Breast epithelium (tissue), 4 donors: ENCODE measurements around the gene GREM1. TPM values are rescaled to one million over a fixed set of nuclear protein-coding genes. Genes with fewer than 3 reads are reported as not detected.

Experiments used
- DNase-seq, 2 donors: peaks; one replicate each; pipeline ENCODE4 v3.0.0-alpha.2; 2019; ENCODE audit warnings: low spot score in 2 of 2
- H3K27ac ChIP-seq, 2 donors: fragments of 200-600 bp; sonication (generic) in 1 of 2; one replicate each; pipeline ENCODE4 v1.5.1; 2016 to 2019; ENCODE audit warnings: mild to moderate bottlenecking in 1 of 2
- H3K27me3 ChIP-seq, 2 donors: fragments of 200-600 bp; sonication (generic) in 1 of 2; one replicate each; pipeline versions ENCODE4 v1.5.1 to v1.6.0; 2017 to 2019; ENCODE audit warnings: control low read depth in 1 of 2, mild to moderate bottlenecking in 1 of 2
- H3K36me3 ChIP-seq: fragments of 200-600 bp; one replicate; pipeline ENCODE4 v1.5.1; 2019
- H3K4me1 ChIP-seq, 2 donors: fragments of 200-600 bp; sonication (generic); one replicate each; pipeline ENCODE4 v1.5.1; 2016 to 2019; ENCODE audit warnings: control low read depth in 1 of 2
- H3K4me3 ChIP-seq, 3 donors: fragments of 200-600 bp; sonication (generic); 1 replicate in 2 of 3; 2 replicates in 1 of 3; pipeline ENCODE4 v1.5.1; 2016 to 2019; ENCODE audit warnings: mild to moderate bottlenecking in 3 of 3, moderate library complexity in 2 of 3
- H3K9me3 ChIP-seq, 2 donors: fragments of 200-600 bp; sonication (generic) in 1 of 2; one replicate each; pipeline ENCODE4 v1.5.1; 2016 to 2019; ENCODE audit warnings: control low read depth in 1 of 2
- POLR2A ChIP-seq: fragments of 450-650 bp; IDR thresholded peaks from one replicate; pipeline ENCODE4 v1.6.1; 2016; ENCODE audit warnings: antibody characterized with exemption, mild to moderate bottlenecking, moderate library complexity
- POLR2AphosphoS5 ChIP-seq, 3 donors: sonication (generic); formaldehyde crosslinking; IDR thresholded peaks; one replicate each; pipeline ENCODE4 v1.6.1; 2017; ENCODE audit warnings: antibody characterized with exemption in 3 of 3
- intact Hi-C: fragments of 100-400 bp; cut with DNase I; formaldehyde crosslinking; loops from one replicate; pipeline ENCODE4 v1.15.1; 2023; ENCODE audit warnings: low total_unique reads
- total RNA-seq, 3 donors: library from RNA; depleted of rRNA; stranded (reverse); fragments of >200 nt; gene quantifications; one replicate each; pipeline ENCODE4 v1.1.0, GENCODE V29; 2016
- TF ChIP-seq, protein P1 (sequence below), 3 donors: fragments of 450-650 bp; IDR thresholded peaks; one replicate each; pipeline ENCODE4 v1.5.1; 2016 to 2017; ENCODE audit warnings: antibody characterized with exemption in 3 of 3, mild to moderate bottlenecking in 3 of 3, moderate library complexity in 3 of 3

Gene GREM1
- total RNA-seq, 3 donors from 2014 or later, result 1.4 to 21.3 (median 2.5) TPM

DNA sequence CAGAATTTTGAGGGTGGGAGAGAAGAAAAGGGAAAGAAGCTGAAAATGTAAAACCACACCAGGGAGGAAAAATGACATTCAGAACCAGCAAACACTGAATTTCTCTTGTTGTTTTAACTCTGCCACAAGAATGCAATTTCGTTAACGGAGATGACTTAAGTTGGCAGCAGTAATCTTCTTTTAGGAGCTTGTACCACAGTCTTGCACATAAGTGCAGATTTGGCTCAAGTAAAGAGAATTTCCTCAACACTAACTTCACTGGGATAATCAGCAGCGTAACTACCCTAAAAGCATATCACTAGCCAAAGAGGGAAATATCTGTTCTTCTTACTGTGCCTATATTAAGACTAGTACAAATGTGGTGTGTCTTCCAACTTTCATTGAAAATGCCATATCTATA is 15.5 kb downstream of the GREM1 start:
- TF ChIP-seq, protein P1, sequence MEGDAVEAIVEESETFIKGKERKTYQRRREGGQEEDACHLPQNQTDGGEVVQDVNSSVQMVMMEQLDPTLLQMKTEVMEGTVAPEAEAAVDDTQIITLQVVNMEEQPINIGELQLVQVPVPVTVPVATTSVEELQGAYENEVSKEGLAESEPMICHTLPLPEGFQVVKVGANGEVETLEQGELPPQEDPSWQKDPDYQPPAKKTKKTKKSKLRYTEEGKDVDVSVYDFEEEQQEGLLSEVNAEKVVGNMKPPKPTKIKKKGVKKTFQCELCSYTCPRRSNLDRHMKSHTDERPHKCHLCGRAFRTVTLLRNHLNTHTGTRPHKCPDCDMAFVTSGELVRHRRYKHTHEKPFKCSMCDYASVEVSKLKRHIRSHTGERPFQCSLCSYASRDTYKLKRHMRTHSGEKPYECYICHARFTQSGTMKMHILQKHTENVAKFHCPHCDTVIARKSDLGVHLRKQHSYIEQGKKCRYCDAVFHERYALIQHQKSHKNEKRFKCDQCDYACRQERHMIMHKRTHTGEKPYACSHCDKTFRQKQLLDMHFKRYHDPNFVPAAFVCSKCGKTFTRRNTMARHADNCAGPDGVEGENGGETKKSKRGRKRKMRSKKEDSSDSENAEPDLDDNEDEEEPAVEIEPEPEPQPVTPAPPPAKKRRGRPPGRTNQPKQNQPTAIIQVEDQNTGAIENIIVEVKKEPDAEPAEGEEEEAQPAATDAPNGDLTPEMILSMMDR (IDR thresholded peaks at IDR 0.05), result no peak
- TF ChIP-seq POLR2A (no peak), POLR2AphosphoS5 (IDR thresholded peaks at IDR 0.05) (no peak)
- Histone ChIP-seq H3K36me3 (no peaks in the 10 kb centered on the region), H3K4me3 (no peak overlapping the region), H3K27ac (no peak overlapping the region), H3K9me3 (peaks cover 0 to 3% of the 10 kb centered on the region in 2 donors), H3K4me1 (no peaks in the 10 kb centered on the region), H3K27me3 (no peaks in the 10 kb centered on the region)
- intact Hi-C loops, result no loop called here
- no peak for DNase-seq

DNA sequence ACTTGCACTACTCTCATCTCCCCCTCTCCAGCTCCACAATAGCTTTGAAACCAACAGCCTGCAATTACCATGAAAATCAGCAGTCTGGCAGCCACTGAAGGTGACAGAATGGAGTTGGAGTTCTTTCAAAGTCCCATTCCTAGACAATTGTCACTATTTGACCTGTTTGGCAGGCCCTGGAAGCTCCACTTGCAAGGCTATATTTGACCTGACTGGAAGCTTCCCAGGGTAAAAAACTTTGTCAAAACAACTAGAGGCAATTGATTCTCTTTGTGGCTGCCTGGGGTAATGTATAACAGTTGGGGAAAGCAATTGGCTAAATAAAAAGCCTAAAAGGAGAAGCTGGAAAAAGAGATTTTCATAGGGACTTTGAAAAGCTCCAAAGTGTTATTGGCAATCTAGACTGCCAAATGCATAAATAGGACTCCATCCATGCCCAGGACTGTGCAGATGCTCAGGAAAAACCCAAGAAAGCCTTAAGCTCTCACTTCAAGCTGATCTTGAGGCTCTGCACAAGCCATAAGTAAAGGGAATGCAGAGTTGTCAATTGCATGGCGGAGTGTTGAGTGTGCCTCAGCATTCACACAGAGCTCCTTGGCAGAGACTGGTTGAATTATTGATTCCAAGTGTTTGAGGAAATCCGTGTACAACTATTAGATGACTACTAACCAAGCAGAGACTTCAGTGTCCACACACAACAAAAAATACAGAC is 18.3 kb downstream of the GREM1 start:
- Histone ChIP-seq H3K4me1 (no peaks in the 10 kb centered on the region), H3K9me3 (peaks cover 3 to 19% of the 10 kb centered on the region in 2 donors), H3K27ac (no peak overlapping the region), H3K36me3 (no peaks in the 10 kb centered on the region), H3K4me3 (no peak overlapping the region), H3K27me3 (no peaks in the 10 kb centered on the region)
- intact Hi-C loops, result no loop called here
- TF ChIP-seq, protein P1 (IDR thresholded peaks at IDR 0.05), result no peak
- TF ChIP-seq POLR2A (no peak), POLR2AphosphoS5 (IDR thresholded peaks at IDR 0.05) (no peak)
- DNase-seq, result no peak

DNA sequence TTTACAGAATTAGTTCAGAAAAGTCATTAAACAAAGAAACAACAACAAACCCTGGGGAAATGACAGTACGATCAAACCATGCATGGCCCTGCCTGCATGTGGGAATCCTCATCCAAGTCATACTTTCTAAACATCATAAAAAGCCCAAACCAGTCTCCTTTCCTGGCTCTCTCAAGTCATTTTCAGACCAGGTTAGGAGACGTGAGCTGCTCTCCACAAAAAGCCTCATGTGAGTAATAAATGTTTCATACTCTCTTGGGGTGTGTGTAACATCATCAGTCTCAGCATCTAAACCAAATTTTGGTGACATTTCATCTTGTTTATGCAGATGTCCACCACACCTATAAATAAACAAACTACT is 18.9 kb downstream of the GREM1 start:
- H3K9me3 ChIP-seq, result peaks cover 3 to 24% of the 10 kb centered on the region in 2 donors
- DNase-seq, result no peak
- intact Hi-C loops, result no loop called here
- H3K27me3 ChIP-seq, result no peaks in the 10 kb centered on the region
- H3K36me3 ChIP-seq, result no peaks in the 10 kb centered on the region
- no peaks in the 10 kb centered on the region for H3K4me1 ChIP-seq
- no peak overlapping the region for H3K4me3 ChIP-seq
- TF ChIP-seq POLR2AphosphoS5 (IDR thresholded peaks at IDR 0.05) (no peak), POLR2A (no peak)
- TF ChIP-seq, protein P1 (IDR thresholded peaks at IDR 0.05), result no peak
- no peak overlapping the region for H3K27ac ChIP-seq

DNA sequence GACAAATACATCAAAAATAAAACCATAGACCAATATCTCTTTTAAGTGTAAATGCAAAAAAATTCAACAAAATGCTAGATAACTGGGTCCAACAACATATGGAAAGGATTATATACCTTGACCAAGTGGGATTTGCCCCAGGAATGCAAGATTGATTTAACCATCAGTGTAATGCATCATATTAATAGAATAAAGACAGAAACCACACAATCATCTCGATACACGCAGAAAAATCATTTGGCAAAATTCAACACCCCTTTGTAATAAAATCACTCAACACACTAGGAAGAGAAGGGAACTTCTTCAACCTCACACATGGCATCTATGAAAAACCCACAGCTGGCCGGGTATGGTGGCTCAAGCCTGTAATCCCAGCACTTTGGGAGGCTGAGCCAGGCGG is 19.5 kb downstream of the GREM1 start:
- Histone ChIP-seq H3K9me3 (peaks cover 3 to 25% of the 10 kb centered on the region in 2 donors), H3K4me1 (no peaks in the 10 kb centered on the region), H3K4me3 (no peak overlapping the region), H3K27me3 (no peaks in the 10 kb centered on the region), H3K27ac (no peak overlapping the region), H3K36me3 (no peaks in the 10 kb centered on the region)
- TF ChIP-seq, protein P1 (IDR thresholded peaks at IDR 0.05), result no peak
- TF ChIP-seq POLR2A (no peak), POLR2AphosphoS5 (IDR thresholded peaks at IDR 0.05) (no peak)
- DNase-seq, result no peak
- intact Hi-C loops, result no loop called here

DNA sequence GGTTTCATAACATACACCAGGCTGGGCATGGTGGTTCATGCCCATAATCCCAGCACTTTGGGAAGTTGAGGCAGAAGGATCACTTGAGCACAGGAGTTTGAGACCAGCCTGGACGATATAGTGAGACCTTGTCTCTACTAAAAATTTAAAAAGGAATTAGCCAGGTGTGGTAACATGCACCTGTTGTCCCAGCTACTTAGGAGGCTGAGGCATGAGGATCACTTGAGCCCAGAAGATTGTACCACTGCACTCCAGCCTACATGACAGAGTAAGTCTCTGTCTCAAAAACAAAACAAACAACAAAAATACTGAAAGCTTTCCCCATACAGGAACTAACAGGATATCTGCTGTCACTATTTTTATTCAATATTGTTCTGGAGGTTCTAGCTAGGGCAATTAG is 20.9 kb downstream of the GREM1 start:
- H3K4me1 ChIP-seq, result no peaks in the 10 kb centered on the region
- DNase-seq, result no peak
- no peak overlapping the region for H3K4me3 ChIP-seq
- H3K27ac ChIP-seq, result no peak overlapping the region
- H3K27me3 ChIP-seq, result no peaks in the 10 kb centered on the region
- peaks cover 3 to 29% of the 10 kb centered on the region in 2 donors for H3K9me3 ChIP-seq
- intact Hi-C loops, result no loop called here
- TF ChIP-seq POLR2A (no peak), POLR2AphosphoS5 (IDR thresholded peaks at IDR 0.05) (no peak)
- TF ChIP-seq, protein P1 (IDR thresholded peaks at IDR 0.05), result no peak
- H3K36me3 ChIP-seq, result no peaks in the 10 kb centered on the region
